HG03025 (cell line): ENCODE results near the gene BNC1.

Experiments used
- ATAC-seq: cut with Tn5 transposase; IDR thresholded peaks from one replicate; pipeline ENCODE4 v1.9.1; 2021; ENCODE audit warnings: mild to moderate bottlenecking, moderate library complexity; ENCODE audit not compliant: unreplicated experiment, low FRiP score

BNC1 gene, protein sequence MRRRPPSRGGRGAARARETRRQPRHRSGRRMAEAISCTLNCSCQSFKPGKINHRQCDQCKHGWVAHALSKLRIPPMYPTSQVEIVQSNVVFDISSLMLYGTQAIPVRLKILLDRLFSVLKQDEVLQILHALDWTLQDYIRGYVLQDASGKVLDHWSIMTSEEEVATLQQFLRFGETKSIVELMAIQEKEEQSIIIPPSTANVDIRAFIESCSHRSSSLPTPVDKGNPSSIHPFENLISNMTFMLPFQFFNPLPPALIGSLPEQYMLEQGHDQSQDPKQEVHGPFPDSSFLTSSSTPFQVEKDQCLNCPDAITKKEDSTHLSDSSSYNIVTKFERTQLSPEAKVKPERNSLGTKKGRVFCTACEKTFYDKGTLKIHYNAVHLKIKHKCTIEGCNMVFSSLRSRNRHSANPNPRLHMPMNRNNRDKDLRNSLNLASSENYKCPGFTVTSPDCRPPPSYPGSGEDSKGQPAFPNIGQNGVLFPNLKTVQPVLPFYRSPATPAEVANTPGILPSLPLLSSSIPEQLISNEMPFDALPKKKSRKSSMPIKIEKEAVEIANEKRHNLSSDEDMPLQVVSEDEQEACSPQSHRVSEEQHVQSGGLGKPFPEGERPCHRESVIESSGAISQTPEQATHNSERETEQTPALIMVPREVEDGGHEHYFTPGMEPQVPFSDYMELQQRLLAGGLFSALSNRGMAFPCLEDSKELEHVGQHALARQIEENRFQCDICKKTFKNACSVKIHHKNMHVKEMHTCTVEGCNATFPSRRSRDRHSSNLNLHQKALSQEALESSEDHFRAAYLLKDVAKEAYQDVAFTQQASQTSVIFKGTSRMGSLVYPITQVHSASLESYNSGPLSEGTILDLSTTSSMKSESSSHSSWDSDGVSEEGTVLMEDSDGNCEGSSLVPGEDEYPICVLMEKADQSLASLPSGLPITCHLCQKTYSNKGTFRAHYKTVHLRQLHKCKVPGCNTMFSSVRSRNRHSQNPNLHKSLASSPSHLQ

DNA sequence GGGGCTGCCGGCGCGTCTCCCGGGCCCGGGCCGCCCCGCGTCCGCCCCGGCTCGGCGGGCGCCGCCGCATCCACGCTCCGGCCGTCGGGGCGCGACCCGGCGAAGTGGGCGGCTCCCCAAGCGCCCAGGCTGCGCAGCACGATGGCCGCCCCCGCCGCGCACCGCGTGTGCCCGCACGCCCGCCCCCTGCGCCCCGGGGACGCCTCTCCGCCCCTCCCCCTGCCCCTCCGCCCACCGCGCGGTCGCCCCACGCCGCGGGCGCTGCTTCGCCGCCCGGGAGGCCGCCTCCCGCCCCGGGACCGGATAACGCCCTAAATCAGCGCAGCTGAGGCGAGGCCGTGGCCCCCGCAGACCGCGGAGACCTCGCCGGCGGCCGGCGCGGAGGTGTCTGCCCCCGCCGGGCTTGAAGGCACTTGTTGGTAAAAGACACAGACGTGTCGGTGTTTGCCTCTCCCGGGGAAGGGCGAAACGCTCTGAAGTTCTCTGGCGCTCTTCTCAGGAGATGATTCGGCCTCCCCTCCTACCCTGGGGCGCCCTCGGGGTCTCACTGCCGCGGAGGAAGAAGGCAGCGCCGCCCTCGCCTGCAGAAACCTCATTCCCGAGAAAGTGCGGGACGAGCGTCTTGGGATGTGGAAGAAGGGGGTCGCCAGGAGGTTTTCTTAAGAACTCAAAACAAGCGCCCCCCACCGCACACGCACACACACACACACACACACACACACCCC, at the start of gene BNC1:
BNC1 (minus strand) TSS at position 106 of the 725 bp plus-strand sequence; CDS start at position 70, 36 bp downstream.
- no peak for ATAC-seq

DNA sequence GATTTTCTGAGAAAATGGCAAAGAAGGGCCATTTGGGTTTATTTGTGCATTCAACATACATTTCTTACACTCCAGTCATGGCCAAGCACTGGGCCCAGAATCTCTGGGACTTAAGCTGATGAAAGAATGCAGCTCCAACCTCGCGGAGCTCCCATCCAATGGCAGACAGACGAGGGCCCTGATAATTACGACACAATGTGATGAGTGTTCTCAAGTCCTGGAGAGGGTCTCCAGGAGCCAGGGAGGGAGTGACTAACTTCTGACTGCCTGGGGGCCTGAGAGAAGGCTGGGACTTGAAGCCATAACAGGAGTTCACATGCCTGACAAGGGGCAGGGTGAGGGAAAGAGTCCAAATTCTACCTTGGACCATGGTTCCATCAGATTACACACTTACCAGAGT, 42.6 kb upstream of the BNC1 start:
- no peak for ATAC-seq

DNA sequence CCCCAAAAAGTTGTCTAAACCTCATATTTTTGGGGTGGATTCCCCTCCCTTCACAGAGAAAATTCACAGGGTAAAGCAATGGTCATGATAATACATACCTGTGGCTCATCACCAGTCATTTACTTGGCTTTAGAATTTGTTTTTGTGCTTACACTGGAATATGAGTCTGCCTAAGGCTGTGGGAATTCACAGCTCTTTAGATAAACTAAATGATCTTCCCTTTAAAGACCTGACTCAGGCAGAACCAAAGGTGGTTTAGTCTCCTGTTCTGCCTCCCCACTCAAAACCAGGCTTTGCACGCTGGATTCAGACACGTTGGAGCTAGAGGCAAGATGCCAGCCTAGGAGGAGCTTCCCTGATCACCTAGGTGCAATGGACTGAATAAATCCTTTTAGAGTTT, 40.3 kb upstream of the BNC1 start:
- no peak for ATAC-seq

DNA sequence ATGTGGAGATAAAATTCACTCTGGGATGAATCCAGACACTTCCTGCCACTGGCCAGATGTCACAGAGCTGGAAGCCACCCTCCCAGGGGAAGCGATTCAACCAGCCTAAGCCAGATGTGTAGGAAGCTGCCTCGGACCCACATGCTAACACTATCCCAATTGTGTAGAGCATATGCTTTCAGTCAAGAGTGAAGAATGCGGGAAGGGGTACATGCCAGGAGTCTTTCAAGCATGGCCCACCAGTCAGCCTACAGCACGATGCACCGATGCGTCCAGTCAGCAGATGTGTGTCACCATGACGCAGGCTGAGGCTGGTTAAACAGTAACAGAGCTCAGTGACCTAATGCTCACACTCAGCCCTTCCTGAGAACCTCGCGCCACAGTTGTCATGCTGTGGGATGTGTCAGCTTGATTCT, 38.8 kb upstream of the BNC1 start:
- no peak for ATAC-seq

DNA sequence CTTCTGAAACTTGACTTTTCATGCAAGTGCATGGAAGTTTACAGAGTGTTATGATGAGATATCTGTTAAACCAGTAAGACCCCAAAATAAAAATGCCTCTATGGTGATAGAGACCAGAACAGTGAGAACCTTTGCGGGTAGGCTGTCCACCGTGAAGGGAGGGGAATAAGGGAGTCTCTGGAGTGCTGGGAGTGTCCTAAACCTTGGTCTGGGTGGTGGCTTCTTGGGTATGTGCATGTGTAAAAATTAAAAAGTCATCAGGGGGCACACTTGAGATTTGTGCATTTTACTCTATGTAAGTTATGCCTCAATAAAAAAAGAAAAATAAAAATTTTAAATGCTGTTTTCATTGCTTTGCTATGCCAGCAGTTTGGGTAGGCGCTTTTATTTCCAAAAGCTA, 38.2 kb upstream of the BNC1 start:
- no peak for ATAC-seq

DNA sequence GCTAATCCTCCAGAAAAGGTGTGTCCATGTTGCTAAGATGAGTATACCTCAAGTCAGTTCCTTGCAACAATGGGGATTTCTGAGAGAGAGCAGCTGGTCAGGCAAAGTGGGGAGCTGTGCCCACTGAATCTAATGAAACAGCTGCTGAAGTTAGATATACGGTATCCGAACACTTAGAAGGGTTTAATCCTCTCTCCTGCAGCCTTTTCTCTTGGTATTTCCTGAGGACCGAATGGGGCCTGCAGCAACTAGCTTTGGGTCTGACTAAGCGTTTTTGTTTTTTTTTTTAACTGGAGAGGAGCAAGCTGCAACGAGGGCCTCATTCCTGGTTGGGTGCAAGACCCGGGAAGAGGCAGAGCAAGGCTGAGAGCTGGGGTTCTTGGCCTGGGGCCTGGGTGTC, 37.6 kb upstream of the BNC1 start:
- no peak for ATAC-seq

DNA sequence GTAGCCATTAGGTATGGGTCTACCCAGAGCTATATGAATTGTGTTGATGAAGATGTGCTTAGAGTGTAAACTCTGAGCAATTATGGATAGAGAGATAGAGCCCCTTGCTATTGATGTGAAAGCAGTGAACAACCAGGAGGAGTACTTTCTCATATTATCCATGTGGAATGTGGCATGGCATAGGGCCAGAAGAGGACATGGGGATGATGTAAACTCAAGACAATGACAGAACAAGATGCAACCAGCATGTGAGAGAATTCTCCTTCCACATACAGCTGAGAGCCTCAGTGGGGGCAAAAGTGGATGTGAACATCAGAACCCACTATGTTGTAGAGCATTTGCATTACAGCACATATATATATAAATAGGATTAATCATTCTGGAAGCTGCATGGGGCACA, 36.4 kb upstream of the BNC1 start:
- ATAC-seq: no peak

DNA sequence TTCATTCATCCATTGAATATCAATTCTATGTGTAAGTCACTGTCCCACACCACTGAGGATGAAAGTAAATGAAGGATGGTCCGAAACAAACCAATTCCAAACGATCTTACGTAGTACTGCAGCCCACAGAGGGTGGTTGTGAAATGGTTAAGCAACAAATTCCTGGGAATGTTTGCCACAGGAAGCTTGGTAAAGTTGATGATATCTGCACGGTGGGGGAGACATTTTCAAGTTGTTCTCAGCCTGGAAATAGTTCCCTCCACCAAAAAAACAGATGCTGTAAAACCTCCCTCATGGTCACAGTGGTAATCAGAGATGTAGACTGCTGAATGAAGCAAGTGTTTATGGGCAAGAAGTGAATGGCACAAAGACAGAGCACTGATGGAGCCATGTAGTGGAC, 35.9 kb upstream of the BNC1 start:
- no peak for ATAC-seq

DNA sequence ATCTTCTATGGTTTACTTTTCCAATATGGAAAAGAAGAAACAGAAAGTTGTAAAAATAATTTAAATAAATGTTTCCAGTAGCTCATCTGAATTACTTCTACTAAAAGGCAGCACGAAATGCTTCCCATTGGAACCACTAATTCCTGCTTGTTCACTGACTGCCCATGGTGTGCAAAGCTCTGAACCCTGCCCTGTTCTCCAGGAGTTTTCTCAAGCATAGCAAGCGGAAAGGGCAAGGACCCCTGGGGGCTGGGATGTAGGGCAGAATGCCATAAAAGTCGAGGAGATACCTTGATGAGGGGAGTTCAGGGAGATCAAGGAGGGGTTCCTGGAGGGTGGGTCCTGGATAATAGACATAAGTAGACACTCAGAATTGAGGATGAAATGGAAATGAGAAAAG, 35.3 kb upstream of the BNC1 start:
- ATAC-seq: no peak

DNA sequence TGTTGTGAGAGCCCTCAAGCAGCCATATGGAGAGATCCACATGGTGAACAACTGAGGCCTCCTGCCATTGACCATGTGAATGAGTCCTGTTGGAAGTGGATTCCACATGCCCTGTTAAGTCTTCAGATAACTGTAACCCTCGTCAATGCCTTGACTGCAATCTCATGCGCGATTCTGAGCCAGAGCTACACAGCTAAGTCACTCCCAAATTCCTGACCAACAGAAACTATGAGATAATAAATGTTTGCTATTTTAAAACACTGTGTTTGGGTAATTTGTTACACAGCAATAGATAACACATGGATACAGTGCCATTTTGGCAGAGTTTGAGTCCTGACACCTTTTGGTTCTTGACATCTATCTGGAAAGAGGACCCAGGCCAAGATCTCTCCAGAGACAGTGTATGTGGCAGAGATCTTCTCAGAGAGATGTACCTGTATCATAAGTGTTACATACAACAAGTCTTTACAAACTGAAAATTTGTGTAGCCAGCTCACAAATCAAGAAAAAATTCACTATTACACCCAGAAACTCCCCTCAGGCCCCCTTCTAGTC, 34.5 kb upstream of the BNC1 start:
- no peak for ATAC-seq

DNA sequence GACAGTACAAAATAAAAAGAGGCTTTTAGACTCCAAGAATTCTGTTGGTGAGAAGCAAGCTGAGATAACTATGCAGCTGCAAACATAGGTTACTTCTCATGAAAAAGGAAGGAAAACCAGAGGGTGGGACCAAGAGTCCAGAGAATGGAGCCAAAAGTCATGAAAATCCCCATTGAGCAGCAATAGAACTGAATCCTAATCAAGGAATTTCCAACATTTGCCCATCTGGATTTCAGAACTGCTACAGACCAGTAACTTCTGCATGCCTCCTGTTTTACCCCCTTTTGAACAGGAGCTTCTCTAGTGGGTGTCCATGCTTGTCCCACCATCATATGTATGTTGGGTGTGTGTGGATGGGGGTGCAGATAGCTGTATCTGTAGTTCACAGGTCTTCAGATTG, 33.6 kb upstream of the BNC1 start:
- ATAC-seq: no peak

DNA sequence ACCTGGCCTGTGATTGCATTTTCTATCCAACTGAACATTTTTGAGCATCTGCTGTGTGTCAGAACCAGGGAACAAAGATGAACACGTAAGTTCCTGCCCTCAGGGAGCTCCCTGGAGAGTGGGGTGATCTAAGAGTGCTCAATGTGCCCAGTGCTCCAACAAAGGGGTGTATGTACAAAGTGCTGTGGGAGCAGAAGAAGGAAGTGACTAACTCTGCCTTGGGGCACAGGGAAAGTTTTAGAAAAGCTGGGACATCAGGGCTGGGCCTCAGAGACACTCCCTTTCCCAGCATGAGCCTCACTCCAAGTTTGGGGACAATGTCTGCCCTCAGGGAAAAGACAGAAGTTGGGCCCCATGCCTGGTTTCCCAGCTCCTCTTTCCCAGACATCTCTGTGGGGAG, 27.6 kb upstream of the BNC1 start:
- ATAC-seq: no peak

DNA sequence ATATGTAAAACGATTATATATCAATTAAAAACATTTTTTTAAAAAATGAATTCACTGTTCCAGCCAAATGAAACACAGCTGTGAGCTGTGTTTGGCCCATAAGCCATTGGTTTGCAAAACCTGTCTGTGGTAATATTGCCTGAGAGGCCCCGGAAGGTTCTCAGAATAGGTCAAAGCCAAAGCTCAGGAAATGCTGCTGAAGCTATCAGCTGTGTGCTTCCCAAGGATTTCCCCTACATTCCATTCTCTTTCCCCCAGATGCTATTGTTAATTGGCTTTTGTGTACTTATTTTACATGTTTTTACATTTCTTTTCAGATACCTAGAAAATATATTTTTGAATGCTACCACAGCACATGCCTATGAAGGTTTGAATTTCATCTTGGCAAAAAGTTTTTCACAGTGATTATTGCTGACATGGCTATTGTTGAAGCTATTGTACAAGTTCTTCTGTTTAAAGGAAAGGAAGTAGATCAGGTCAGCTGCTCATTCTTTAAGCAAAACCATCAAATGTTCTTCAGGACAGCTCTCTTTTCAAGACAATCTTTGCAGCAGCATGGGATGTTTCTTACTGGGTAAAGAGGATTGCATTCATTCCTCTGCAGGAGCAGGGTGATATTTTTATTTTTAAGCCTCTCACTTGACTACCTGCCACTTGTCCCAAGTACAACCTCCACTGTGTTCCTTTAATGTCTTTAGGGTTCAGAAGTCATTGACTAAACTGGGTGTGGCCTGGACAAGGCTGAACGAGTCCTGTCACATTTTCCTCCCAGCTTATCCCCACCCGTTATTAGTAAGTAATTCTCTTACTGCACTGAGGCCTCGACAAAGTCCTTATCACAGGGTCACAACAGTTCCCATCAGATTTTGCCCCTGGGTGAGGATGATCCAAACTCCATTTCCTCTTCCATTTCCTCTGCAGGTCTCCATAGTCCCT, 26.3 kb upstream of the BNC1 start:
- ATAC-seq: no peak

DNA sequence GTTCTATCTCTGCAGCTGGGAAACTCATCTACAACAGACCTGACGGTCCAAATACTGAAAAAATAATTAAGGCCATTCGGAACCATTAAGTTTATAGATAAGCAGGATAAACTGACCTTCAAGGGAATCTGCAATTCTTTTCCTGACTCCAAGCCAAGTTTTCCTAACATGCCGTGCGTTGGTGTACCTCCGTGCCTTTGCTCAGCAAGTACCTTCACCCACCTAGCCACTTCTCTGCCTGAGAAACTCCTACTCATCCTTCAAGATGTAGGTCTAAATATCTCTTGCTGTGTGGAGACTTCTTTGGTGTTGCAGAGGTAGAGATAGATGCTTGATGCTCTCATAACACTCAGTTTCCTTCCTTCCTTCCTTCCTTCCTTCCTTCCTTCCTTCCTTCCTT, 24.2 kb upstream of the BNC1 start:
- ATAC-seq: no peak

DNA sequence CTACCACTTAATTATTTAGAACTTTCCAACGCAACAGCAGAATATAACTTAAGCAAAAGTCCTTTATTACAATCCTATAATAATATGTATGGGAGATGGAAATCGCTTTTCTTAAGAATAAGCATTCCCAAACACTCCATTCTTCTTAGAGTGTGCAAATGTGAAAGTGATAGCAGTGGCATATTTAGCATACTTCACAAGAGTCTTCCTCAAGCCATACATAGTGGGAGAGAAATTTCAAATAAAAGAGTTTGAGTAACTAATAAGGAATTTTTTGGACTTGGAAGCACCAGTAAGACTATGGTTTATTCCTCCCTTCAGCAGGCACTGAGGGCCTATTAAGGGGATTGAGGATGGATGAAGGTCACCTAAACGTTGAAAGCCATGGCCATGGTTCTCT, 22.1 kb upstream of the BNC1 start:
- no peak for ATAC-seq

DNA sequence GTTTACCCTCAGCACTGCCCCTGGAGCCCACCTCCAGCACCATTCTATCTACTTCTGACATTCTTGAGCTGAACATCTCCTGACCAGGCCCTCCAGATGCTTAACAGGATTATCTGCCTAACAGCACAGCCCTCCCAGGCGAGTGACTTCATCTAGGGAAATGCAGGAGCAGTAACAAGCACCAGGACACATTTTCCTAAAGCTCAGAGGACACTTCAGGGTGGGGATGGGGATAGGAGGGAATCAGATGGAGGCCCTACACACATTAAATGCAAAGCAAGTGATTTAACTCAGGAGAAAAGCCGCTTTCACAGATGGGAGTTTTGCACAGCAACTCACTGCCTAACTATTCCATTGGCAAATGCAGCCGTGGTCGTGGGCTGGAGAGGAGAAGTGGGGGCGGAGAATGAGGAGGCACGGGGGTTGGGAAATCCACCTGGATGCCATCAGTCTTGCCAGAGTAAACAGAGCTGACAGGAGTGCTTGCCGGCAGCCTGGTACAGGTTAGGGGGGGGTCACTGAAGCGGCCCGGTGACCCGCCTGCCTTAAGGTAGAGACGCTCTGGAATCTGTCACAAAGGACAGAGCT, 21.3 kb upstream of the BNC1 start:
- ATAC-seq: no peak

DNA sequence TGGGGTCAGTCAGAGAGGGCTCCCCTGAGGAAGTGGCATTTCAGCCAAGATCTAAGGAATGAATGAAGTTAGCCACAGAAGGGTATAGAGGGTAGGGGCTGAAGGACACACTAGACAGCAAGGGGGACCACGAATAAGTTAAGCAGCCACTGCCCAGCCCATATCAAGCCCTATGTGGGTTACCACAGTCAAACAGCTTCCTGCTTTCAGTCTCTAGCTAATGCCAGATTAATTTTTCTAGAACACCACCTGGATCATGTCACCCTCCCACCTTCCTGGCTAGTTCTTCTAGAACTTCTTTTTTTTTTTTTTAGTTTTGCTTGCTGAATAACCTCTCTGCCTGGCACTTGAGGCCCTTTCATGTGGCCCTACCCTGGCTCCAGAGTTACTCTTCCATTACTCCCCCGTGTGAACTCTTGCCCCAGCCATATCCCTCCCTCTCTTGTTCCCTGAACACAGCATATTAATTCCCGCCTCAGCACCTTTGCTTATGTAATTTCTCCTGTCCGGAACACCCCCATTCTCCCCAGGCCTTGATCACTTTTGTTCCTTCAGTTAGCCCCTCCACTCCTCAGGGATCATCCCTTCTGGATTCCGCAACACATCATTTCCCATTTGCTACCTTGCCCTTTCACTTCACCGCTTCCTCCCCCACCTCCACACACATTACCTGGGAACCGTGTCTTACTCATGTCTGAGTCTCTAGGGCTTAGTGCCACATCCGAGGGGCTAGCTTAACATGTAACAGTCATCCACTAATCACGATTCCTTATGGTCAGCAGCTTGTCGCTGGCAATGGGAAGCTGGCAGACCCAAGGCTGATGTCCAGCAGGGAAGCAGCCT, 20.6 kb upstream of the BNC1 start:
- ATAC-seq: no peak

DNA sequence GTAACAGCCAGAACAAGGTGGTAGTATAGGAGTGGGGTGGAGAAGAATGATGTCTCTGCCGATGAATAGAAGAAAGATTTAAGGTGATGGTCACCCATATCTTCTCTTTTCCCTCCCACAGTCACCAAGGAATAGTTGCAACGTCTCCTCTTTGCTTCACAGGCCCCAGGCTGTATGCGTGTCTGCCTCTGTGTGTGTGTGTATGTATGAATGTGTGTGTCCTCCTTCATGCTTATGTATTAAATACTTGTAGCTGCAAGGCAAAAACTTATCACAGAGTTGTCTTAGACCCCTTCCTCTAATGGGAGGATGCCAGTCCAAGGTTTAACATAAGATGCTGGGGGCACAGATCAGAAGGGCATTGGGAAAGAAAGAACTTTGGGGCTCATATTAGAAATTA, 19.1 kb upstream of the BNC1 start:
- ATAC-seq: no peak
